ENCODE results near the gene MIXL1.
"Not testable (repeated sequence)": the region's sequence is repeated elsewhere in the genome, so short reads cannot be mapped to it uniquely, and the experiment has no call there.

MIXL1 gene

GRCh38 chr1:226216056-226216455 lies 7.4 kb upstream of the MIXL1 start:
- no peak for DNase-seq

- no peak for DNase-seq
Measured at GRCh38 chr1:226217273-226217672, 6.2 kb upstream of the MIXL1 start.

GRCh38 chr1:226220473-226221189 lies 2.8 kb upstream of the MIXL1 start:
- no peak for DNase-seq

GRCh38 chr1:226222686-226223085 lies 778 bp upstream of the MIXL1 start:
- no peak for DNase-seq

GRCh38 chr1:226223786-226224244 lies 351 bp downstream of the MIXL1 start:
- no peak for DNase-seq

- no peak for DNase-seq
Measured at GRCh38 chr1:226226601-226227000, 3.1 kb downstream of the MIXL1 start.

GRCh38 chr1:226233293-226233692 lies 9.8 kb downstream of the MIXL1 start:
- DNase-seq: no peak

- no peak for DNase-seq
Measured at GRCh38 chr1:226233806-226234205, 10.3 kb downstream of the MIXL1 start.

- DNase-seq: no peak
Measured at GRCh38 chr1:226236826-226237225, 13.4 kb downstream of the MIXL1 start.

- DNase-seq: no peak
Measured at GRCh38 chr1:226239421-226239820, 16.0 kb downstream of the MIXL1 start.

GRCh38 chr1:226248091-226248490 lies 24.6 kb downstream of the MIXL1 start:
- no peak for DNase-seq

GRCh38 chr1:226248796-226249195 lies 25.3 kb downstream of the MIXL1 start:
- DNase-seq: no peak

GRCh38 chr1:226250511-226250910 lies 27.0 kb downstream of the MIXL1 start:
- no peak for DNase-seq

GRCh38 chr1:226252841-226253240 lies 29.4 kb downstream of the MIXL1 start:
- DNase-seq: not testable (repeated sequence)

GRCh38 chr1:226253933-226254332 lies 30.5 kb downstream of the MIXL1 start:
- no peak for DNase-seq

GRCh38 chr1:226255380-226255779 lies 31.9 kb downstream of the MIXL1 start:
- DNase-seq: no peak

- DNase-seq: no peak
Measured at GRCh38 chr1:226261818-226262217, 38.4 kb downstream of the MIXL1 start.

- DNase-seq: no peak
Measured at GRCh38 chr1:226268421-226269124, 45.1 kb downstream of the MIXL1 start.

GRCh38 chr1:226272233-226272902 lies 48.9 kb downstream of the MIXL1 start:
- DNase-seq: not testable (repeated sequence)

- DNase-seq: no peak
Measured at GRCh38 chr1:226274138-226274537, 50.7 kb downstream of the MIXL1 start.

GRCh38 chr1:226276077-226276682 lies 52.7 kb downstream of the MIXL1 start:
- DNase-seq: no peak
